Ovary (tissue), 3 donors: ENCODE results near the gene RWDD4.

Source experiments
- CTCF ChIP-seq, 3 donors: fragments of 450-650 bp in 2 of 3; fragments of 200-600 bp in 1 of 3; IDR thresholded peaks; one replicate each; pipeline versions ENCODE4 v1.5.1 to v1.8.0; 2016 to 2022; ENCODE audit warnings: antibody characterized with exemption in 3 of 3, mild to moderate bottlenecking in 1 of 3
- EP300 ChIP-seq: sonication (generic); formaldehyde crosslinking; IDR thresholded peaks from one replicate; pipeline ENCODE4 v1.6.1; 2017; ENCODE audit warnings: antibody characterized with exemption
- donor health status: DM: no; HTN: no; CAD: no.

GRCh38 chr4:183624548-183624947, 34.4 kb downstream of the RWDD4 start:
- TF ChIP-seq CTCF (IDR thresholded peaks at IDR 0.05) = no peak
- no peak for TF ChIP-seq EP300
